ENCODE measurements around the gene CD82. TPM values are rescaled to one million over a fixed set of nuclear protein-coding genes. Genes with fewer than 3 reads are reported as not detected.

Gene CD82
- total and polyA plus RNA-seq, 4 donors: 21.6 to 54.4 (median 40.2) TPM

DNA sequence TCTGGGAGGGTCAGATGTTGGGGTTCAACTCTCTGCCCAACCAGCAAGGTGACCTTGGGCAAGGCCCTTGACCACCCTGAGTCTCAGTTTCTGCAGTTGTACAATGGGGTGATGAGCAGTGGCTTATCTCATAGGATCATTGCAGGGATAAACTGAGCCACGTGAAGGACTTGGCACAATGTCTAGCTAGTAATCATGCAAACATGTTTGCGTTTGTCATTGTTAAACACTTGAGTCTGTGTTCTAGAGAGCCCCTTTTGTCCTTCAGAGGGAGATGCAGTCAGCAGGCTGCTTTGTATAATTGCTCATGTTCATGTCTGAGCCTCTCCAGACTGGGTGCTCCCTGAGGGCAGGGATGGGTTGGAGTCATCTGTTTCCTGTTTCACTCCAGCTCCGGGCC lies 15.8 kb downstream of the CD82 start:
- Histone ChIP-seq H3K4me3 (ENCODE audit: low read depth, low read length) (no peak overlapping the region), H3K36me3 (ENCODE audit: control insufficient read depth, insufficient read depth, low read length) (peaks cover 15% of the 10 kb centered on the region), H3K4me1 (ENCODE audit: control insufficient read depth, insufficient read depth, low read length) (peaks cover 33% of the 10 kb centered on the region), H3K27ac (ENCODE audit: low read depth, low read length) (no peak overlapping the region), H3K9me3 (ENCODE audit: control insufficient read depth, insufficient read depth, low read length) (no peaks in the 10 kb centered on the region), H3K27me3 (ENCODE audit: control insufficient read depth, insufficient read depth, low read length) (no peaks in the 10 kb centered on the region)
- WGBS (ENCODE audit: insufficient coverage): 69% methylated on average over 3 of the region's 3 CpGs
- no peak for DNase-seq (ENCODE audit: low read depth in 4 of 6, low spot score in 6 of 6)

DNA sequence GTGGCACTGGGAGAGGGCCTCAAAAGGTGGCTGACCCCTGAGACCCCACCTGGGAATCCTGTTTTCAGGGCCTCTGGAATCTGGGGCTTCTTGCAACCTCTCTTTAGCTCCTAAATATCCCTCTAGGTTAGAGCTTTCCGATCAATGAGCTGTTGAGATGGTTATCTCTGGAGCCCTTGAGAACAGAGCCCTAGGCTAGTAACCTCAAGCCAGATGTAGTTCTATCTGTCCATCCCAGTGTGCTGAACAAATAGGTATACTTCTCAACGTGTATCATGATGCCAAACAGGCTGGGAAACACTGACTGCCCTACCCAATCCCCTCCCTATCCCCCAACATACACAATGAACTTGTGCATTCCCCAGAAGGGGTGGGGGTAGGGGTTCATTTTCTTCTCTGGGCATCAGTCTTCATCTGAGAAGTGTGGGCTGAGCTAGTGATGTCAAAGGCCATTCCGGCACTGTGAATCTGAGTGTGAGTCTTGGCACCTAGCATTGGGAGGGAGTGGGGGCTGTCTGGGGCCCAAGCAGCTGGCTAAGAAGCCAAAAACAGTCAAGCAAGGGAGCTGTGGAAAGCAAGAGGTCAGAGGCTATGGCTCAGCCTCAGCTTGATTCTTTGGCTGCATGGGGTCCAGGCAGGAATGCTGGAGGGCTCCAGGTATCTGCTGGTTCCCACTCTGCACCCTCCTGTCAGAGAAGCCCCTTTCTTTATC lies 17.3 kb downstream of the CD82 start:
- Histone ChIP-seq H3K27me3 (ENCODE audit: control insufficient read depth, insufficient read depth, low read length) (no peaks in the 10 kb centered on the region), H3K4me3 (ENCODE audit: low read depth, low read length) (no peak overlapping the region), H3K4me1 (ENCODE audit: control insufficient read depth, insufficient read depth, low read length) (peaks cover 23% of the 10 kb centered on the region), H3K27ac (ENCODE audit: low read depth, low read length) (no peak overlapping the region), H3K36me3 (ENCODE audit: control insufficient read depth, insufficient read depth, low read length) (peaks cover 25% of the 10 kb centered on the region), H3K9me3 (ENCODE audit: control insufficient read depth, insufficient read depth, low read length) (no peaks in the 10 kb centered on the region)
- no peak for DNase-seq (ENCODE audit: low read depth in 4 of 6, low spot score in 6 of 6)
- WGBS (ENCODE audit: insufficient coverage): 95% methylated on average over 2 of the region's 3 CpGs

DNA sequence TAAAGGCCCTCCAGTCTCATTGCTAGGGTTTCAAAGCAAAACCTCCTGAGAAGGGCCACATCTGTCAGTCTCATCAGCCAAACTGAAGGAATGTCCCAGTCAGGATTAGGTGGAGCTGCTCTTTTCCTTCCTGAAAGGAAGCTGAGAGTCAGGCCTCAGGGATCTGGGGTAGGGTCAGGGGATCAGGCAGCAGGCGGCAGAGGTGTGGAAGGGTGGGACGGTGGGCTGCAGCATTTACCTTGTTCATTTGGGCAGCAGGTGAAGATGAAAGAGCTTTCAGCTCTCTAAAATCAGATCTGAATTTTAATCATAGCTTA lies 17.8 kb downstream of the CD82 start:
- no peaks in the 10 kb centered on the region for H3K27me3 ChIP-seq (ENCODE audit: control insufficient read depth, insufficient read depth, low read length)
- DNase-seq (ENCODE audit: low read depth in 4 of 6, low spot score in 6 of 6): no peak
- H3K4me3 ChIP-seq (ENCODE audit: low read depth, low read length): no peak overlapping the region
- H3K27ac ChIP-seq (ENCODE audit: low read depth, low read length): no peak overlapping the region
- peaks cover 30% of the 10 kb centered on the region for H3K36me3 ChIP-seq (ENCODE audit: control insufficient read depth, insufficient read depth, low read length)
- peaks cover 17% of the 10 kb centered on the region for H3K4me1 ChIP-seq (ENCODE audit: control insufficient read depth, insufficient read depth, low read length)
- no peaks in the 10 kb centered on the region for H3K9me3 ChIP-seq (ENCODE audit: control insufficient read depth, insufficient read depth, low read length)
- WGBS (ENCODE audit: insufficient coverage): no CpG with 5 or more reads among the region's 2 CpGs

DNA sequence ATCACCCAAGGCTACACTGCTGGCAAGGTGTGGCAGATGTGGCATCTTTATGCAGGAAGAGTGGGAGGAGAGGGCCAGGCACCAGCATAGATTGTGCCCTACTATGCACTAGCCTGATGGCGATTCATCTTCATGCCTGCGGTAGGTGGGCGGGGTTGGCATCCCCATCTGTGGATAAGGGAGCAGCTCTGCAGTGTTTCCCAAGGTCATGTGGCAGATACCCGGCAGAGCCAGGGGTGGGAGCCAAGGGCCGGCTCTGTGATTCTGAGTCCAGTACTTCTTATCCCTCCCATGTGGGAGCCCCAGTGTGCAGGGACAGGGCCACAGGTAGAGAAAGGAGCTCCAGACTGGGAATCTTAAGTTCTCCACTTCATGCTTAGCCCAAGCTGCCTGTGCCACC lies 20.0 kb downstream of the CD82 start:
- Histone ChIP-seq H3K27ac (ENCODE audit: low read depth, low read length) (no peak overlapping the region), H3K9me3 (ENCODE audit: control insufficient read depth, insufficient read depth, low read length) (no peaks in the 10 kb centered on the region)

DNA sequence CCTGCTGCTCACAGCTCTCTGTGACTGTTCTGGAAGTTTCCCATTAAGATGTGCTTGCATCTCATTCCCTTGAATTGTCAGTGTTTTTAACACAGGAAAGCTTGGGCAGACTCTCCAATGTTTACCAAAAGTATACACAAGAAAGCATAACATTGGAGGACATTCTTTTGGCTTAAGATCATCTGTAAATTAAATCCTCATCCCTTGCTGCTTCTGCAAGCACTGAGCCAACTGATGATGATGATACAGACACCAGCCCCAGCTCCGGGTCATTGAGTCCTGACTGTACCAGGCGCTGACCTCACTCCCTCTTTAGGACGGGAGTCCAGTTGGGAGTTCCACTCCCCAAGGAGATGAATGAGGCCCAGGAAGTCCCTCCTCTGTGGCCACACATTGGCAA lies 23.8 kb downstream of the CD82 start:
- Histone ChIP-seq H3K27me3 (ENCODE audit: control insufficient read depth, insufficient read depth, low read length) (no peaks in the 10 kb centered on the region), H3K36me3 (ENCODE audit: control insufficient read depth, insufficient read depth, low read length) (peaks cover 27% of the 10 kb centered on the region), H3K4me3 (ENCODE audit: low read depth, low read length) (no peak overlapping the region), H3K27ac (ENCODE audit: low read depth, low read length) (no peak overlapping the region), H3K4me1 (ENCODE audit: control insufficient read depth, insufficient read depth, low read length) (peaks cover 19% of the 10 kb centered on the region), H3K9me3 (ENCODE audit: control insufficient read depth, insufficient read depth, low read length) (no peaks in the 10 kb centered on the region)
- 82% methylated on average over 3 of the region's 3 CpGs for WGBS (ENCODE audit: insufficient coverage)
- no peak for DNase-seq (ENCODE audit: low read depth in 4 of 6, low spot score in 6 of 6)

More for the DNA sequence above, 20.0 kb downstream of the CD82 start:
- Histone ChIP-seq H3K27me3 (ENCODE audit: control insufficient read depth, insufficient read depth, low read length) (no peaks in the 10 kb centered on the region), H3K4me3 (ENCODE audit: low read depth, low read length) (no peak overlapping the region), H3K4me1 (ENCODE audit: control insufficient read depth, insufficient read depth, low read length) (no peaks in the 10 kb centered on the region), H3K36me3 (ENCODE audit: control insufficient read depth, insufficient read depth, low read length) (peaks cover 32% of the 10 kb centered on the region)
- no peak for DNase-seq (ENCODE audit: low read depth in 4 of 6, low spot score in 6 of 6)
- WGBS (ENCODE audit: insufficient coverage): 92% methylated on average over 4 of the region's 5 CpGs

DNA sequence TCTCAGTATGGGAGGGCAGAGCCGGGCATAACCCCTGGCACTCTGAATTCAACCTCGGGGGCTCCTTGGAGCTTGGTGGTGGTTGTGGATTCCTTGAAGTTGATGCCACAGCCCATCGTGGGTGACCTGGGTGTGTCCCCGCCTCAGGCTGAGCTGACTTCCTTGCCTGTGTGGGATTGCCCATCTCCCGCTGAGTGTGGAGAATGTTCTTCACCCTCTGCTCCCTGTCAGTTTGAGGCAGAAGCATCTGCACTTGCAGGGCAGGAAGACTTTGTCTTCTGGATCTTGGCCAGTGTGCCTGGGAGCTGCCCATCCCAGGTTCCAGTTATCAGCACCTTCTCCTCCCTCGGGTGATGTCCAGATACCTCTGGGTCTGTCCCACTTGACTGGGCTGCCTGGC lies 25.3 kb downstream of the CD82 start:
- no peak overlapping the region for H3K27ac ChIP-seq (ENCODE audit: low read depth, low read length)
- DNase-seq (ENCODE audit: low read depth in 4 of 6, low spot score in 6 of 6): no peak
- no peaks in the 10 kb centered on the region for H3K9me3 ChIP-seq (ENCODE audit: control insufficient read depth, insufficient read depth, low read length)
- 74% methylated on average over 6 of the region's 6 CpGs for WGBS (ENCODE audit: insufficient coverage)
- H3K27me3 ChIP-seq (ENCODE audit: control insufficient read depth, insufficient read depth, low read length): no peaks in the 10 kb centered on the region
- H3K4me3 ChIP-seq (ENCODE audit: low read depth, low read length): no peak overlapping the region
- peaks cover 33% of the 10 kb centered on the region for H3K4me1 ChIP-seq (ENCODE audit: control insufficient read depth, insufficient read depth, low read length)
- H3K36me3 ChIP-seq (ENCODE audit: control insufficient read depth, insufficient read depth, low read length): peaks cover 26% of the 10 kb centered on the region

DNA sequence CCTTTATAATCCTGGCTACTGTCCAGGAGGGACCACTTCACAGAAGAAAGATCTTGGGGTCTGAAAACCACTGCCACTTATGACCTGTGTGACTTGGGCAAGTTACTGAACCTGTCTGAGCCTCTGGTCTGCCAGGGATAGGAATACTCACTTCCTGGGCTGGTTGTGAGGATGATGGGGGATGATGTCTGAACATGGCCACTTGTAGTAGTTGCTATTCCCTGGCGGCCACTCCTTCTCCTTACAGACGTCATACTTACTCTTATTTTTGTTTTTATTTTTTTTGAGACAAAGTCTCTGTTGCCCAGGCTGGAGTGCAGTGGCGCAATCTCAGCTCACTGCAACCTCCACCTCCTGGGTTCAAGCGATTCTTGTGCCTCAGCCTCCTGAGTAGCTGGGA lies 26.1 kb downstream of the CD82 start:
- no peak for DNase-seq (ENCODE audit: low read depth in 4 of 6, low spot score in 6 of 6)
- no CpG with 5 or more reads among the region's 4 CpGs for WGBS (ENCODE audit: insufficient coverage)
- H3K9me3 ChIP-seq (ENCODE audit: control insufficient read depth, insufficient read depth, low read length): no peaks in the 10 kb centered on the region
- H3K4me3 ChIP-seq (ENCODE audit: low read depth, low read length): no peak overlapping the region
- H3K27me3 ChIP-seq (ENCODE audit: control insufficient read depth, insufficient read depth, low read length): no peaks in the 10 kb centered on the region
- H3K4me1 ChIP-seq (ENCODE audit: control insufficient read depth, insufficient read depth, low read length): peaks cover 41% of the 10 kb centered on the region
- H3K27ac ChIP-seq (ENCODE audit: low read depth, low read length): no peak overlapping the region
- H3K36me3 ChIP-seq (ENCODE audit: control insufficient read depth, insufficient read depth, low read length): peaks cover 26% of the 10 kb centered on the region

DNA sequence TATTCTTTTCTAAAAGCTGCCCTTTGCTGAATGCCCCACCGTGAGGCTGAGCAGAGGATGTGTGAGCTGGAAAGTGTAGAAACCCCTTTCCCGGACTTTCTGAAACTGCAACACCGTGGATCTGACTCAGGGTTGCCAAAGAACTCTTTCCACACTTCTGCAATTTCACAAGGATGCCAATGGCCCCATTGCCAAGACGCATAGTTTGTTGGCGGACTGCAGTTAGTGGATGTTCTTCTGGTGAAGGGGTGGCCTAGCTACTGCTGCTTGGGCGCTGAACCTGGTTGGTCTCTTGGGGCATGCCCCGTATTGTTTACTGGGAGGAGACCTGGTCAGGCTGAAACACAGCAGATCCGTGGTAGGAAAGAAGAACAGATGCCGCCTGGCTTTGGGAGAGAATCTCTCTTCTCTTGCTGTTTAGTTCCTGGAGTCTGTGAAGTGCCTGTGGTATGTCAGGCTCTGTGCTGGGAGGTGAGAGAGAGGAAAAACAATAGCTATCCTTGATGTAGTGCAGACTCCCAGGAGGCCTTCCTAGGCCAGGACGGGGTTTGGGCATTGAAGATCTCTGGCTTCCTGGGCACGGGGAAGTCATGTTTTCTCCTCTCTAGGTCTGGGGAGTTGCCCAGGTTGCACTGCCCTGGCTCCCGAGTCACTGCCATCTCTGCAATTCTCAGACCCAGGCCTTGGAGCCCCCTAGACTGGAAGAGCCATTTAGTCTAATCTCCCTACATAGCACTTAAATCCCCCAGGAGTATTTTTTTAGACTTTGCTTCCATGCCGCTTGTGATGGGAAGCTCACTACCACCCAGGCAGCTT lies 26.9 kb downstream of the CD82 start:
- H3K36me3 ChIP-seq (ENCODE audit: control insufficient read depth, insufficient read depth, low read length): peaks cover 21% of the 10 kb centered on the region
- H3K4me3 ChIP-seq (ENCODE audit: low read depth, low read length): no peak overlapping the region
- WGBS (ENCODE audit: insufficient coverage): 67% methylated on average over 11 of the region's 13 CpGs
- peaks cover 48% of the 10 kb centered on the region for H3K4me1 ChIP-seq (ENCODE audit: control insufficient read depth, insufficient read depth, low read length)
- no peaks in the 10 kb centered on the region for H3K27me3 ChIP-seq (ENCODE audit: control insufficient read depth, insufficient read depth, low read length)
- H3K27ac ChIP-seq (ENCODE audit: low read depth, low read length): no peak overlapping the region
- H3K9me3 ChIP-seq (ENCODE audit: control insufficient read depth, insufficient read depth, low read length): no peaks in the 10 kb centered on the region
- DNase-seq (ENCODE audit: low read depth in 4 of 6, low spot score in 6 of 6): peak in 1 of 6 donors; percentile 41

DNA sequence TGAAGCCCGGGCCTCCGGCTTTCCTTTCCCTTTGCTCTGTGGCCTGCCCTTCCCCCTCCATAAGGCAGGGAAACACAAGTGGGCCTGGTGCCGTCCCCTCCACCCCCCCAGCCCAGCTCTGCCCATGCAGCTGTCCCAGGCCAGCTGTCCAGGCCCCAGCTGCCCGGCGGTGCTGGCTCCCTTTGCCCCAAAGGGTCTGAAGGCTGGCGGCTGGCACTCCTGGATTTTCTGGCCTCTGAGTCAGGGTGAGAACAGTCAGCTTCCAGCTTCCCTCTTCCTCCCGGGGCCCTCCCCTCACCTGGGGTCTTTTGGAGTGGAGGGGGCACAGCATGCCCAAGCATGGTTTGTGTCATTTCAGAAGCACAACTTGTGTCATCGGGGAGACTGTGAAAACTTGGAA lies 27.8 kb downstream of the CD82 start:
- H3K27ac ChIP-seq (ENCODE audit: low read depth, low read length): no peak overlapping the region
- no peaks in the 10 kb centered on the region for H3K9me3 ChIP-seq (ENCODE audit: control insufficient read depth, insufficient read depth, low read length)
- H3K4me1 ChIP-seq (ENCODE audit: control insufficient read depth, insufficient read depth, low read length): peaks cover 56% of the 10 kb centered on the region
- WGBS (ENCODE audit: insufficient coverage): 48% methylated on average over 7 of the region's 8 CpGs
- H3K4me3 ChIP-seq (ENCODE audit: low read depth, low read length): no peak overlapping the region
- DNase-seq (ENCODE audit: low read depth in 4 of 6, low spot score in 6 of 6): peak in 1 of 6 donors; percentile 49
- H3K36me3 ChIP-seq (ENCODE audit: control insufficient read depth, insufficient read depth, low read length): peaks cover 16% of the 10 kb centered on the region
- H3K27me3 ChIP-seq (ENCODE audit: control insufficient read depth, insufficient read depth, low read length): no peaks in the 10 kb centered on the region

DNA sequence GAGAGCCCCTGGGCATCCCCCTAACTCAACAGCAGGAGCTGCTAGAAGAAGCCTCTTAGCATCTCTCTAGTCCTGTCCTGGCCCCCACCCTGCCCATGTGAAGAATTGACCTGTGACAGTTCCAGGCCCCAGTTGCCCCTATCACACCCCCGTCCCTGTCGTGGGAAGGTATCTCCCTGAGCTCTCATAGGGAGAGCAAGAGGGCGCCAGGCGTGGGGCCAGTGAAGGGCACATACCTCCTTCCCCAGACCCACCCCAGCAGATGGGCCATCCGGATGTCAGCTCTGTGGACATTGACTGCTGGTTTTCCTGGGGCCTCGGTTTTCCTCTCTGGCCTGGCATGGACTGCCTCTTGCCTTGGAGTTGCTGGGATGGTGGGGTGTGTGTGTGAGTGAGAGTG lies 29.5 kb downstream of the CD82 start:
- Histone ChIP-seq H3K9me3 (ENCODE audit: control insufficient read depth, insufficient read depth, low read length) (no peaks in the 10 kb centered on the region), H3K27ac (ENCODE audit: low read depth, low read length) (no peak overlapping the region), H3K4me3 (ENCODE audit: low read depth, low read length) (no peak overlapping the region), H3K4me1 (ENCODE audit: control insufficient read depth, insufficient read depth, low read length) (peaks cover 67% of the 10 kb centered on the region), H3K27me3 (ENCODE audit: control insufficient read depth, insufficient read depth, low read length) (no peaks in the 10 kb centered on the region), H3K36me3 (ENCODE audit: control insufficient read depth, insufficient read depth, low read length) (peaks cover 16% of the 10 kb centered on the region)
- no peak for DNase-seq (ENCODE audit: low read depth in 4 of 6, low spot score in 6 of 6)
- 59% methylated on average over 4 of the region's 6 CpGs for WGBS (ENCODE audit: insufficient coverage)

All from spinal cord (tissue), 10 donors.